Kidney (tissue), 14 donors: Measurements from ENCODE around the gene BAZ2B. TPM values are rescaled to one million over a fixed set of nuclear protein-coding genes. Genes with fewer than 3 reads are reported as not detected.

ENCODE experiments used
- DNase-seq, 5 donors: peaks; one replicate each; pipeline ENCODE4 v3.0.0-alpha.2; 2013 to 2020
- FAIRE-seq: peaks from 2 replicates; lab custom pipeline; 2012; peaks lifted over from hg19 to GRCh38; lab: Jason Lieb, UNC
- H3K27ac ChIP-seq, 2 donors: one replicate each; pipeline ENCODE4 v1.7.0; 2013; ENCODE audit warnings: low read depth in 2 of 2, low read length in 2 of 2, inconsistent platforms in 1 of 2
- H3K27me3 ChIP-seq: one replicate; pipeline ENCODE4 v1.7.1; 2013; ENCODE audit warnings: low read length, inconsistent platforms; ENCODE audit not compliant: control insufficient read depth, insufficient read depth
- H3K36me3 ChIP-seq, 3 donors: one replicate each; pipeline versions ENCODE4 v1.7.0 to v1.7.1; 2013; ENCODE audit warnings: low read length in 3 of 3, control low read depth in 1 of 3, inconsistent platforms in 1 of 3; ENCODE audit not compliant: insufficient read depth in 3 of 3, control insufficient read depth in 2 of 3
- H3K4me1 ChIP-seq, 3 donors: one replicate each; pipeline versions ENCODE4 v1.7.0 to v1.7.1; 2013; ENCODE audit warnings: low read length in 3 of 3, inconsistent platforms in 1 of 3, low read depth in 1 of 3; ENCODE audit not compliant: control insufficient read depth in 2 of 3, insufficient read depth in 2 of 3
- H3K4me3 ChIP-seq, 3 donors: one replicate each; pipeline versions ENCODE4 v1.7.0 to v1.8.1; 2013; ENCODE audit warnings: low read length in 3 of 3, control low read depth in 1 of 3, inconsistent platforms in 1 of 3
- H3K9ac ChIP-seq, 3 donors: one replicate each; pipeline versions ENCODE4 v1.7.0 to v1.7.1; 2013; ENCODE audit warnings: low read length in 3 of 3, control low read depth in 1 of 3, inconsistent platforms in 1 of 3
- H3K9me3 ChIP-seq, 3 donors: one replicate each; pipeline versions ENCODE4 v1.7.0 to v1.7.1; 2013; ENCODE audit warnings: low read length in 3 of 3, control low read depth in 1 of 3, inconsistent platforms in 1 of 3; ENCODE audit not compliant: control insufficient read depth in 2 of 3, insufficient read depth in 1 of 3
- intact Hi-C: fragments of 100-400 bp; cut with DNase I; formaldehyde crosslinking; loops from one replicate; pipeline ENCODE4 v1.11.1; 2022
- polyA plus RNA-seq: library from polyadenylated mRNA; stranded (reverse); fragments of 350-450 nt; fragmentation: Illumina TruSeq; extraction: RNeasy Lipid Tissue Mini Kit (QIAGEN cat#74804); gene quantifications from one replicate; pipeline ENCODE4 v1.2.3, GENCODE V29; 2014; ENCODE audit warnings: low read depth, low replicate concordance; ENCODE audit not compliant: insufficient read depth
- total RNA-seq: library from RNA; stranded (reverse); fragmentation: NEBNext Ultra II Directional; extraction: Animal tissue kit (Norgen Biotek cat#: 25700); gene quantifications from one replicate; pipeline ENCODE4 v1.2.1, GENCODE V29; 2021
- TF ChIP-seq, protein P1 (sequence below): IDR thresholded peaks from 3 replicates; pipeline ENCODE4 v1.5.1; 2012; ENCODE audit warnings: mild to moderate bottlenecking, moderate library complexity, borderline replicate concordance; ENCODE audit not compliant: insufficient read depth; ENCODE audit errors: extremely low read depth
- donor health status: control.
- donor health status: control.
- donor health status: control.
- donor health status: control.
- donor health status: control.
- donor health status: DM: yes; HTN: yes; CAD: no.
- donor health status: Normal renal cell carcinoma (clear cell type).

Gene BAZ2B
- total and polyA plus RNA-seq, 2 donors from 2014 or later, result 5.1 to 87.3 TPM

DNA sequence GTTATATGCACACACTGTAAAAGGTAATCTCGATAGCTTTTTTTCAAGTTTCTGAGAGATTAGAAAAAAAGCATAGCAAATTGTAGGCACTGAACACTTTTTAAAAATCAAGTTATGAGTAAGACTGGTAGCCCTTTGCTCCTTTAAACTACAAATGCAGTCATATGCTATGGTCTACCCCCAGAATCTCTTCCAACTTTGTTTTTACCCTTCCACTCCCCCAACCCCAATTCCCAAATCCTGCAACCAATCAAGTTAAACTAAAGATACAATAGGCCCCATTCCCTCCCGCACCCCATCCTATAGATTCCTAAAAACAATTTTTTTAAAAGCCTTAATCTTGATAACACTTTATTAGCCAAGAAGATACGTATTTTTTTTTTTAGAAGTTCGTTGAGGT lies 752 bp upstream of the BAZ2B start:
- intact Hi-C loops, result no loop called here

DNA sequence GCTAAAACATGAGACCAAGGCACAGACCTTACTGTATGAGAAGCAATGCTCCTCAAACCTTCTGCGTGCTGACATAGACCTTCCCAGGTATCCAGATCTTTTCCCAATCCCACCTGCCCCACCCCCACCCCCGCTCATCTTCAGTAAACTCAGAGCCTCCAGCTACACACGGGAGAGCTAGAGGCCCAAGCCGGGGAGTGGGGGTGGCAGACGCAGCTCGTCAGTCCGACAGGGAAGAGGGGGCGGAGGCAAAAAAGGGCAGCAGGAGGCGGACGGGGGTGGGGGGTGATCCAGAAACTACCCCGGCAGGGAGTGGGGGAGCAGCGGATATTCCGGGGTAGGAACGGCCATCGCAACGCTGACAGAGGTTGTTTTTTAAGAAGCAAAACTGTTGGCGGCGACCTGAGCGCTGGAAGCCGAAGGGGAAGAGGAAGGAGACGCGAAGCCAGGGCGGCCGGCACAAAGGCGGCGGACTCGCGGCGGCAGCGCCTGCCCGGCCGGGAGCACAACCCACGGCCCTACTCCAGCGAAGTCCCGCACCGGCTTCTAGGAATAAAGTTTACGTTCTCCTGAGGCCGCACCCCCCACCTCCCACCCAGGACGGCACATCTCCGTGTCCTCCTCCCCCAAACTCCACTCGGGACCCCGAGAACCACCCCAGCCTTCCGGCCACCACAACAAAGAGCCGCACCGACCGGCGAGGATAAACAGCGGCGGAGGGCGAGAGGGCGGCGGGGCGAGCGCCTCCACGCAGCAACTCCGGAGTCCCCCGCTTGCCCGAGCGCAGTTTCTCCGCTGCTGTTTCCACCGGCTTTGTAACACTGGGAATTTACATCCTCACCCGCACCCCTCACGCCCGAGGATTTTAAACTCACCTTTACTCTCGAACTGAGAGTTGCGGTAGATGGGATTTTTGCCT lies 722 bp downstream of the BAZ2B start:
- H3K4me3 ChIP-seq, result peak overlapping the region; percentile 89 to 95 (median 90)
- DNase-seq, result peak; percentile 96 to 98 (median 97)
- FAIRE-seq, result no peak
- intact Hi-C loops, result no loop called here
- peaks cover 0 to 9% (median 5%) of the 10 kb centered on the region in 3 donors for H3K4me1 ChIP-seq
- H3K27me3 ChIP-seq, result no peaks in the 10 kb centered on the region
- no peaks in the 10 kb centered on the region for H3K36me3 ChIP-seq
- peak overlapping the region; percentile 92 to 98 (median 97) for H3K9ac ChIP-seq
- peak overlapping the region; percentile 98 to 99 for H3K27ac ChIP-seq
- H3K9me3 ChIP-seq, result no peaks in the 10 kb centered on the region
- TF ChIP-seq, protein P1, sequence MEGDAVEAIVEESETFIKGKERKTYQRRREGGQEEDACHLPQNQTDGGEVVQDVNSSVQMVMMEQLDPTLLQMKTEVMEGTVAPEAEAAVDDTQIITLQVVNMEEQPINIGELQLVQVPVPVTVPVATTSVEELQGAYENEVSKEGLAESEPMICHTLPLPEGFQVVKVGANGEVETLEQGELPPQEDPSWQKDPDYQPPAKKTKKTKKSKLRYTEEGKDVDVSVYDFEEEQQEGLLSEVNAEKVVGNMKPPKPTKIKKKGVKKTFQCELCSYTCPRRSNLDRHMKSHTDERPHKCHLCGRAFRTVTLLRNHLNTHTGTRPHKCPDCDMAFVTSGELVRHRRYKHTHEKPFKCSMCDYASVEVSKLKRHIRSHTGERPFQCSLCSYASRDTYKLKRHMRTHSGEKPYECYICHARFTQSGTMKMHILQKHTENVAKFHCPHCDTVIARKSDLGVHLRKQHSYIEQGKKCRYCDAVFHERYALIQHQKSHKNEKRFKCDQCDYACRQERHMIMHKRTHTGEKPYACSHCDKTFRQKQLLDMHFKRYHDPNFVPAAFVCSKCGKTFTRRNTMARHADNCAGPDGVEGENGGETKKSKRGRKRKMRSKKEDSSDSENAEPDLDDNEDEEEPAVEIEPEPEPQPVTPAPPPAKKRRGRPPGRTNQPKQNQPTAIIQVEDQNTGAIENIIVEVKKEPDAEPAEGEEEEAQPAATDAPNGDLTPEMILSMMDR, result no peak

More for the DNA sequence above, 752 bp upstream of the BAZ2B start:
- H3K9me3 ChIP-seq, result no peaks in the 10 kb centered on the region
- H3K9ac ChIP-seq, result peak overlapping the region; percentile 2 to 98 (median 92)
- no peak for FAIRE-seq
- peak in 1 of 5 donors; percentile 61 for DNase-seq
- peak overlapping the region; percentile 89 to 95 (median 90) for H3K4me3 ChIP-seq
- TF ChIP-seq, protein P1, result no peak
- peaks cover 0 to 9% (median 5%) of the 10 kb centered on the region in 3 donors for H3K4me1 ChIP-seq
- H3K36me3 ChIP-seq, result no peaks in the 10 kb centered on the region
- no peaks in the 10 kb centered on the region for H3K27me3 ChIP-seq
- no peak overlapping the region for H3K27ac ChIP-seq

GRCh38 chr2:159614534-159615366 lies 1.6 kb downstream of the BAZ2B start:
- peaks cover 0 to 9% (median 5%) of the 10 kb centered on the region in 3 donors for H3K4me1 ChIP-seq
- H3K9me3 ChIP-seq, result no peaks in the 10 kb centered on the region
- DNase-seq (peak in 1 of 5 donors; percentile 93), FAIRE-seq (no peak)
- H3K27ac ChIP-seq, result peak overlapping the region; percentile 98 to 99
- H3K36me3 ChIP-seq, result no peaks in the 10 kb centered on the region
- TF ChIP-seq, protein P1, result no peak
- intact Hi-C loops, result no loop called here
- peak overlapping the region; percentile 89 to 95 (median 90) for H3K4me3 ChIP-seq
- peak overlapping the region; percentile 88 to 98 (median 92) for H3K9ac ChIP-seq
- H3K27me3 ChIP-seq, result no peaks in the 10 kb centered on the region
